PC-3 (cell line): ENCODE measurements around the gene SLC12A8. TPM values are rescaled to one million over a fixed set of nuclear protein-coding genes. Genes with fewer than 3 reads are reported as not detected.

Source experiments
- ATAC-seq: fragments of 200-7000 bp; cut with Tn5 transposase; 2 replicates; pipeline ENCODE4 v1.9.1; 2020; ENCODE audit warnings: mild to moderate bottlenecking, moderate library complexity
- BruUV-seq: library from RNA; stranded (reverse); fragments of 400-500 nt; replicated peaks from 2 replicates; lab custom pipeline; 2021; lab: Mats Ljungman, UMichigan
- CTCF ChIA-PET: fragments of 300-600 bp; sonication (Branson Sonifier 250); formaldehyde crosslinking; loops from one replicate; lab custom pipeline; 2022; ENCODE audit warnings: antibody characterized with exemption; lab: Charles Lee
- POLR2A ChIA-PET: fragments of 300-600 bp; sonication (Branson Sonifier 250); formaldehyde crosslinking; loops from one replicate; lab custom pipeline; 2022; ENCODE audit warnings: antibody characterized with exemption; ENCODE audit not compliant: unreplicated experiment; lab: Charles Lee
- DNase-seq: peaks from one replicate; pipeline ENCODE4 v3.0.0-alpha.2; 2015
- H2AFZ ChIP-seq: fragments of 300-600 bp; sonication (generic); 2 replicates; pipeline ENCODE4 v1.6.0; 2016; ENCODE audit warnings: antibody characterized with exemption, low read length
- H3F3A ChIP-seq: fragments of 300-600 bp; sonication (generic); one replicate; pipeline ENCODE4 v1.6.0; 2017; ENCODE audit warnings: antibody characterized with exemption, low read length, control low read depth, mild to moderate bottlenecking; ENCODE audit not compliant: unreplicated experiment
- H3K27ac ChIP-seq: fragments of 300-600 bp; sonication (generic); 2 replicates; pipeline ENCODE4 v1.5.1; 2016; ENCODE audit warnings: mild to moderate bottlenecking, low read length
- H3K27me3 ChIP-seq: fragments of 300-600 bp; sonication (generic); 2 replicates; pipeline ENCODE4 v1.6.1; 2016; ENCODE audit warnings: low read length, mixed read lengths
- H3K36me3 ChIP-seq: fragments of 300-600 bp; sonication (generic); 2 replicates; pipeline ENCODE4 v1.6.1; 2016; ENCODE audit warnings: low read depth, mixed run types, low read length, mixed read lengths
- H3K4me1 ChIP-seq: fragments of 300-600 bp; sonication (generic); 2 replicates; pipeline ENCODE4 v1.5.1; 2016; ENCODE audit warnings: low read length; ENCODE audit not compliant: insufficient read depth
- H3K4me2 ChIP-seq: fragments of 300-600 bp; sonication (generic); 2 replicates; pipeline ENCODE4 v1.6.0; 2016; ENCODE audit warnings: low read length
- H3K4me3 ChIP-seq: fragments of 300-600 bp; sonication (generic); 2 replicates; pipeline ENCODE4 v1.5.1; 2016; ENCODE audit warnings: mild to moderate bottlenecking, low read length, mixed read lengths
- H3K79me2 ChIP-seq: fragments of 300-600 bp; sonication (generic); 2 replicates; pipeline ENCODE4 v1.6.1; 2017; ENCODE audit warnings: low read length, mixed read lengths
- H3K9ac ChIP-seq: fragments of 300-600 bp; sonication (generic); 2 replicates; pipeline ENCODE4 v1.6.0; 2016; ENCODE audit warnings: mild to moderate bottlenecking, low read length
- H3K9me2 ChIP-seq: fragments of 300-600 bp; sonication (generic); replicated peaks from 2 replicates; pipeline ENCODE4 v1.6.1; 2016; ENCODE audit warnings: mixed run types, low read length, mixed read lengths
- H3K9me3 ChIP-seq: fragments of 300-600 bp; sonication (generic); 2 replicates; pipeline ENCODE4 v1.6.1; 2016; ENCODE audit warnings: low read length, mixed read lengths
- H4K20me1 ChIP-seq: fragments of 300-600 bp; sonication (generic); 2 replicates; pipeline ENCODE4 v1.6.1; 2016; ENCODE audit warnings: low read length, mixed read lengths
- EZH2 ChIP-seq: fragments of 300-600 bp; sonication (generic); IDR thresholded peaks from one replicate; pipeline ENCODE4 v1.6.1; 2017; ENCODE audit warnings: antibody characterized with exemption, mild to moderate bottlenecking, low read length; ENCODE audit not compliant: unreplicated experiment
- EZH2phosphoT487 ChIP-seq: fragments of 300-600 bp; sonication (generic); IDR thresholded peaks from 2 replicates; pipeline ENCODE4 v1.6.1; 2018; ENCODE audit warnings: mild to moderate bottlenecking, antibody characterized with exemption, low read length, borderline replicate concordance
- intact Hi-C: fragments of 100-400 bp; cut with micrococcal nuclease; formaldehyde crosslinking; loops from 2 replicates; pipeline ENCODE4 v1.9.0; 2023
- total RNA-seq: library from RNA; depleted of rRNA; stranded (reverse); fragments of >200 nt; gene quantifications from 2 replicates; pipeline ENCODE4 v1.2.3, GENCODE V29; 2014
- TF ChIP-seq, protein P1 (sequence below): fragments of 300-600 bp; sonication (generic); conservative IDR thresholded peaks from 2 replicates; pipeline ENCODE4 v1.5.1; 2017; ENCODE audit warnings: antibody characterized with exemption, low read depth, mild to moderate bottlenecking, low read length

The SLC12A8 gene
- total RNA-seq, 1 experiment from 2014 or later = 11.0 TPM

DNA sequence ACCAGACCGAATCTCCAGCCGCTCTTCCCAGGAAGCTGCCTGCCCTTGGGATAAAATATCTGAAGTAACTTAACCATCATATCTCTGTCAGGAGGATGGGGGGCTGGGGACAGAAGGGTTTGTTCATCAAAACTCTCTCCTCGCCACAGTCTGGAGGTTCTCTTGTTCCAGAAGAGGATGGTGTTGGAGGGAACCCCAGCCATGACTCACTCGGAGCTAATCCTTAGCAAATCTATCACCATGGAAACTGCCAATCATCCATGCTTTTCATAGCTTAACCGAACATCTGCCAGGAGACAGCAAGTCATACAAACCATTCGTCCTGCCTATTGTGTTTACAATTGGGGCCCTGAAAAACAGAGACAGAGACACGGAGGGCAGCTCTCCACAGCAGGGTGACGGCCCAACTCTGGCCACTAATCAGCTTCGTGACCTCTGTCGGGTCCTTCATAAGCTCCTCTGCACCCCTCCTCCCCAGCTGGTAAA, 83.0 kb downstream of the SLC12A8 start:
- H3K27ac ChIP-seq = peak overlapping the region; percentile 60
- peak overlapping the region; percentile 43 for H3K4me2 ChIP-seq
- H3K79me2 ChIP-seq = no peaks in the 10 kb centered on the region
- peak; percentile 79 for DNase-seq
- no peak overlapping the region for H3K4me3 ChIP-seq
- BruUV-seq = no TSS peak
- no peaks in the 10 kb centered on the region for H3K9me2 ChIP-seq
- H3F3A ChIP-seq = no peaks in the 10 kb centered on the region
- POLR2A ChIA-PET = no interaction called here
- TF ChIP-seq EZH2phosphoT487 (no peak), EZH2 (no peak)
- TF ChIP-seq, protein P1, sequence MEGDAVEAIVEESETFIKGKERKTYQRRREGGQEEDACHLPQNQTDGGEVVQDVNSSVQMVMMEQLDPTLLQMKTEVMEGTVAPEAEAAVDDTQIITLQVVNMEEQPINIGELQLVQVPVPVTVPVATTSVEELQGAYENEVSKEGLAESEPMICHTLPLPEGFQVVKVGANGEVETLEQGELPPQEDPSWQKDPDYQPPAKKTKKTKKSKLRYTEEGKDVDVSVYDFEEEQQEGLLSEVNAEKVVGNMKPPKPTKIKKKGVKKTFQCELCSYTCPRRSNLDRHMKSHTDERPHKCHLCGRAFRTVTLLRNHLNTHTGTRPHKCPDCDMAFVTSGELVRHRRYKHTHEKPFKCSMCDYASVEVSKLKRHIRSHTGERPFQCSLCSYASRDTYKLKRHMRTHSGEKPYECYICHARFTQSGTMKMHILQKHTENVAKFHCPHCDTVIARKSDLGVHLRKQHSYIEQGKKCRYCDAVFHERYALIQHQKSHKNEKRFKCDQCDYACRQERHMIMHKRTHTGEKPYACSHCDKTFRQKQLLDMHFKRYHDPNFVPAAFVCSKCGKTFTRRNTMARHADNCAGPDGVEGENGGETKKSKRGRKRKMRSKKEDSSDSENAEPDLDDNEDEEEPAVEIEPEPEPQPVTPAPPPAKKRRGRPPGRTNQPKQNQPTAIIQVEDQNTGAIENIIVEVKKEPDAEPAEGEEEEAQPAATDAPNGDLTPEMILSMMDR = no peak
- no peak overlapping the region; the same call in 1 of the 2 replicates for H2AFZ ChIP-seq
- intact Hi-C loops = no loop called here
- H4K20me1 ChIP-seq = no peaks in the 10 kb centered on the region
- CTCF ChIA-PET = no interaction called here
- H3K27me3 ChIP-seq = no peaks in the 10 kb centered on the region
- no peaks in the 10 kb centered on the region for H3K9me3 ChIP-seq
- H3K9ac ChIP-seq = no peak overlapping the region
- H3K4me1 ChIP-seq = peaks cover 17% of the 10 kb centered on the region
- H3K36me3 ChIP-seq = no peaks in the 10 kb centered on the region
- peak; percentile 92 for ATAC-seq

DNA sequence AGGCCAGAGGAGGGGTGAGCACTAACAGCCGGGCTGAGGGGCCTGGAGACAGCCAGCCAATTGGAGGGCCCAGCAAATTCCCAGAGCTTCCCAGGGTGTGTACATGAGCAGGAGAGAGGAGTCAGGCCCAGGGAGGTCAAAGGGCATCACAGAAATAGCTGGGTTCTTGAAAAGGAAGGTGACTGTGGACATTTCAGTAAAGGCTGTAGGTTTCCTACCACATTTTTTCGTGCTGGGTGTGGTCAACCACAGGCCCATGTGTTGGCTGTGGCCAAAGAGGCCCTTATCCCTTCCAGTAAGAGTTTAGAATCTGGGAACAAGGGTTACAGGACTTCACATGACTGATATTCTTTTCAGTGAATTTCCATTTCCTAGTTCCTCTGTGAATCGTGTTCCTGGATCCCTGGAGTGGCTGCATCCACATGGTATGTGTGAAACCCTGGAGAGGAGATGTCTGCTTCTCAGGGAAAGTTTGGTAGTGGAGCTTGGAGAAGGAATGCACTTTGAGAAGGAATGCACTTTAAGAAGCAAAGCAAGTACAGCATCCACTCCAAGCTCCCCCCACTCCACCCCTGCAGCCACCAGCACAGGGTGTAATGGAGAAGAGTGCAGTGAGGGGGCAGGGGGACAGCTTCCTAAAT, 83.6 kb downstream of the SLC12A8 start:
- Histone ChIP-seq H3K9me2 (no peaks in the 10 kb centered on the region), H3K36me3 (no peaks in the 10 kb centered on the region), H3K4me3 (no peak overlapping the region), H4K20me1 (no peaks in the 10 kb centered on the region), H3K9ac (no peak overlapping the region), H2AFZ (no peak overlapping the region; the same call in 1 of the 2 replicates), H3K4me1 (peaks cover 17% of the 10 kb centered on the region), H3K27me3 (no peaks in the 10 kb centered on the region), H3F3A (no peaks in the 10 kb centered on the region), H3K27ac (peak overlapping the region; percentile 60), H3K79me2 (no peaks in the 10 kb centered on the region), H3K9me3 (no peaks in the 10 kb centered on the region), H3K4me2 (peak overlapping the region; percentile 32; the same call in 1 of the 2 replicates)
- CTCF ChIA-PET = no interaction called here
- ATAC-seq (peak; percentile 40; the same call in 1 of the 2 replicates), DNase-seq (peak; percentile 46)
- TF ChIP-seq EZH2phosphoT487 (no peak), EZH2 (no peak)
- TF ChIP-seq, protein P1 = no peak
- intact Hi-C loops = no loop called here
- POLR2A ChIA-PET = no interaction called here
- no TSS peak for BruUV-seq

DNA sequence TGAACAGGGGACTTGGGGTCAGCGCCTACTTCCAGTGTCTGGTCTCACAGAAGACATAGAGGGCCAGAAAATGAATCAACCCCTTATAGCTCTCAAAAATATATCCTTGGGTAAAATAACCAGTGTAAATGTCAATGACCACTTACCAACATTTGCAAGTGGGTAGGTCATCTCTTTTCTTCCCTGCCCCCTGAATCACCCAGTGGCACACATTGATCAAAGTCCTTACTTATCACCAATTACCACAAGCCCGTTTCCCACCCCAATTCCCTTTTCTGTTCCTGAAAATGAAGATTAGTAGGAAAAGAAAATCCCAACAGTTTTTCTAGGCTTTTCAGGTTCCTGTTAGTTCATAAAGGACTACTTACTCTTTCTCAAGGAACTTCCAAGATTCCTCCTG, 86.2 kb downstream of the SLC12A8 start:
- no peak overlapping the region for H3K4me2 ChIP-seq
- BruUV-seq = no TSS peak
- H3K4me1 ChIP-seq = peaks cover 17% of the 10 kb centered on the region
- no peaks in the 10 kb centered on the region for H3K9me3 ChIP-seq
- CTCF ChIA-PET = no interaction called here
- TF ChIP-seq, protein P1 = no peak
- TF ChIP-seq EZH2 (no peak), EZH2phosphoT487 (no peak)
- H3K27ac ChIP-seq = no peak overlapping the region
- ATAC-seq (no peak), DNase-seq (no peak)
- H3K9me2 ChIP-seq = no peaks in the 10 kb centered on the region
- no peaks in the 10 kb centered on the region for H3F3A ChIP-seq
- no peaks in the 10 kb centered on the region for H3K79me2 ChIP-seq
- H3K36me3 ChIP-seq = no peaks in the 10 kb centered on the region
- no peaks in the 10 kb centered on the region for H4K20me1 ChIP-seq
- intact Hi-C loops = no loop called here
- H3K9ac ChIP-seq = no peak overlapping the region
- POLR2A ChIA-PET = no interaction called here
- no peak overlapping the region for H3K4me3 ChIP-seq
- no peaks in the 10 kb centered on the region for H3K27me3 ChIP-seq
- no peak overlapping the region for H2AFZ ChIP-seq
